Small intestine (tissue), 7 donors: ENCODE data around the gene ARRDC3. TPM values are rescaled to one million over a fixed set of nuclear protein-coding genes. Genes with fewer than 3 reads are reported as not detected.
"Not testable (repeated sequence)": the region's sequence is repeated elsewhere in the genome, so short reads cannot be mapped to it uniquely, and the experiment has no call there.

Experiments
- DNase-seq, 2 donors: peaks; one replicate each; pipeline versions ENCODE4 v3.0.0 to v3.0.0-alpha.2; 2013
- FAIRE-seq: peaks from 2 replicates; lab custom pipeline; 2012; peaks lifted over from hg19 to GRCh38; lab: Jason Lieb, UNC
- H3K27ac ChIP-seq, 3 donors: one replicate each; pipeline ENCODE4 v1.5.1; 2013; ENCODE audit warnings: low read length in 2 of 3, mild to moderate bottlenecking in 2 of 3, control low read depth in 1 of 3, inconsistent platforms in 1 of 3, low read depth in 1 of 3, moderate library complexity in 1 of 3
- H3K27me3 ChIP-seq, 3 donors: one replicate each; pipeline ENCODE4 v1.6.1; 2013; ENCODE audit warnings: low read length in 3 of 3, inconsistent platforms in 1 of 3; ENCODE audit not compliant: control insufficient read depth in 3 of 3, insufficient read depth in 3 of 3
- H3K36me3 ChIP-seq, 3 donors: one replicate each; pipeline ENCODE4 v1.6.1; 2013; ENCODE audit warnings: low read length in 3 of 3, inconsistent platforms in 1 of 3, low read depth in 1 of 3, mild to moderate bottlenecking in 1 of 3, moderate library complexity in 1 of 3; ENCODE audit not compliant: control insufficient read depth in 3 of 3, insufficient read depth in 2 of 3
- H3K4me1 ChIP-seq, 3 donors: one replicate each; pipeline ENCODE4 v1.6.1; 2013; ENCODE audit warnings: low read length in 2 of 3, inconsistent platforms in 1 of 3, low read depth in 1 of 3, mild to moderate bottlenecking in 1 of 3, moderate library complexity in 1 of 3; ENCODE audit not compliant: control insufficient read depth in 3 of 3, insufficient read depth in 2 of 3
- H3K4me3 ChIP-seq, 3 donors: one replicate each; pipeline ENCODE4 v1.5.1; 2013; ENCODE audit warnings: low read length in 3 of 3, control low read depth in 1 of 3, inconsistent platforms in 1 of 3, low read depth in 1 of 3, mild to moderate bottlenecking in 1 of 3, moderate library complexity in 1 of 3
- H3K9me3 ChIP-seq, 2 donors: one replicate each; pipeline ENCODE4 v1.6.1; 2013; ENCODE audit warnings: low read depth in 1 of 2, low read length in 1 of 2; ENCODE audit not compliant: control insufficient read depth in 2 of 2, insufficient read depth in 1 of 2
- WGBS, 3 donors: extraction: QIAGEN DNeasy Blood & Tissue Kit; methylation state at CpG; one replicate each; pipeline ENCODE4 v1.1.7; 2013; 5-methylcytosine and 5-hydroxymethylcytosine counted together
- polyA plus RNA-seq, 4 donors: library from polyadenylated mRNA; stranded (reverse) in 3 of 4; unstranded in 1 of 4; fragments of 200-250 nt in 3 of 4; fragments of 120-200 nt in 1 of 4; gene quantifications; one replicate each; pipeline versions ENCODE4 v1.2.1 to v1.2.3, GENCODE V29; 2013
- donor health status: healthy with polysubstance abuse.
- donor health status: control.
- donor health status: control.
- donor health status: Bipolar disorder and iron deficiency.
- donor health status: healthy.

ARRDC3 gene
- polyA plus RNA-seq, 4 donors, result 1.8 to 36.5 (median 7.5) TPM

GRCh38 chr5:91361055-91361701, 21.9 kb downstream of the ARRDC3 start:
- no peak overlapping the region for H3K27ac ChIP-seq
- no peak overlapping the region for H3K4me3 ChIP-seq
- DNase-seq (no peak), FAIRE-seq (no peak)
- H3K4me1 ChIP-seq, result peaks cover 0 to 2% (median 0%) of the 10 kb centered on the region in 3 donors
- no peaks in the 10 kb centered on the region for H3K9me3 ChIP-seq
- no peaks in the 10 kb centered on the region for H3K27me3 ChIP-seq
- 70 to 86% (median 72%) methylated on average over 6 of the region's 6 CpGs for WGBS, 3 donors
- no peaks in the 10 kb centered on the region for H3K36me3 ChIP-seq

- Histone ChIP-seq H3K4me3 (no peak overlapping the region), H3K27ac (no peak overlapping the region), H3K27me3 (no peaks in the 10 kb centered on the region), H3K9me3 (no peaks in the 10 kb centered on the region), H3K36me3 (no peaks in the 10 kb centered on the region), H3K4me1 (peaks cover 0 to 2% (median 0%) of the 10 kb centered on the region in 3 donors)
- 94 to 95% (median 94%) methylated on average over 4 of the region's 4 CpGs for WGBS, 3 donors
- DNase-seq (no peak), FAIRE-seq (peak; percentile 44)
These were observed 23.0 kb downstream of the ARRDC3 start for GRCh38 chr5:91359962-91360609.

- DNase-seq (no peak), FAIRE-seq (no peak)
- 51 to 57% (median 53%) methylated on average over 2 of the region's 2 CpGs for WGBS, 3 donors
- Histone ChIP-seq H3K27ac (no peak overlapping the region), H3K4me1 (peaks cover 0 to 3% (median 2%) of the 10 kb centered on the region in 3 donors), H3K4me3 (no peak overlapping the region), H3K36me3 (no peaks in the 10 kb centered on the region), H3K27me3 (no peaks in the 10 kb centered on the region), H3K9me3 (peaks cover 0 to 8% of the 10 kb centered on the region in 2 donors)
These were observed 25.3 kb downstream of the ARRDC3 start for GRCh38 chr5:91357806-91358205.

- H3K27me3 ChIP-seq, result no peaks in the 10 kb centered on the region
- peak; percentile 8 to 37 for DNase-seq
- H3K9me3 ChIP-seq, result peaks cover 0 to 8% of the 10 kb centered on the region in 2 donors
- H3K4me3 ChIP-seq, result no peak overlapping the region
- FAIRE-seq, result no peak
- no peak overlapping the region for H3K27ac ChIP-seq
- no peaks in the 10 kb centered on the region for H3K36me3 ChIP-seq
- H3K4me1 ChIP-seq, result peaks cover 0 to 3% (median 2%) of the 10 kb centered on the region in 3 donors
- 18 to 52% (median 41%) methylated on average over 8 of the region's 8 CpGs for WGBS, 3 donors
These were observed 26.0 kb downstream of the ARRDC3 start for GRCh38 chr5:91357012-91357634.

GRCh38 chr5:91354867-91355266, 28.2 kb downstream of the ARRDC3 start:
- not testable (repeated sequence) for H3K27me3 ChIP-seq, H3K4me1 ChIP-seq, FAIRE-seq, DNase-seq, H3K27ac ChIP-seq, H3K36me3 ChIP-seq, H3K9me3 ChIP-seq, H3K4me3 ChIP-seq
- WGBS, 3 donors, result 72 to 90% (median 75%) methylated on average over 4 of the region's 4 CpGs

- Histone ChIP-seq H3K4me1 (peaks cover 0 to 3% (median 2%) of the 10 kb centered on the region in 3 donors), H3K9me3 (peaks cover 0 to 8% of the 10 kb centered on the region in 2 donors), H3K4me3 (no peak overlapping the region), H3K27ac (no peak overlapping the region), H3K36me3 (no peaks in the 10 kb centered on the region), H3K27me3 (no peaks in the 10 kb centered on the region)
- FAIRE-seq (no peak), DNase-seq (no peak)
- WGBS, 3 donors, result 79 to 88% (median 86%) methylated on average over 9 of the region's 9 CpGs
These were observed 30.1 kb downstream of the ARRDC3 start for GRCh38 chr5:91352831-91353695.

- FAIRE-seq (no peak), DNase-seq (no peak)
- Histone ChIP-seq H3K36me3 (no peaks in the 10 kb centered on the region), H3K4me1 (no peaks in the 10 kb centered on the region), H3K9me3 (peaks cover 0 to 2% of the 10 kb centered on the region in 2 donors), H3K27ac (no peak overlapping the region), H3K4me3 (no peak overlapping the region), H3K27me3 (no peaks in the 10 kb centered on the region)
- 90 to 98% (median 94%) methylated on average over 5 of the region's 5 CpGs for WGBS, 3 donors
These were observed 37.7 kb downstream of the ARRDC3 start for GRCh38 chr5:91345461-91345860.

- FAIRE-seq, result not testable (repeated sequence)
These were observed 38.4 kb downstream of the ARRDC3 start for GRCh38 chr5:91344661-91345200.

More at GRCh38 chr5:91344661-91345200, 38.4 kb downstream of the ARRDC3 start:
- DNase-seq, H3K4me1 ChIP-seq, H3K27ac ChIP-seq, H3K27me3 ChIP-seq, H3K36me3 ChIP-seq, H3K4me3 ChIP-seq, H3K9me3 ChIP-seq: not testable (repeated sequence)
- WGBS, 3 donors, result 89 to 95% (median 91%) methylated on average over 4 of the region's 4 CpGs
